ENCODE data around the gene ADAMTS2.

The ADAMTS2 gene

GRCh38 chr5:179177711-179178575 is 167.3 kb downstream of the ADAMTS2 start:
- no peak for DNase-seq (ENCODE audit: low spot score)

DNA sequence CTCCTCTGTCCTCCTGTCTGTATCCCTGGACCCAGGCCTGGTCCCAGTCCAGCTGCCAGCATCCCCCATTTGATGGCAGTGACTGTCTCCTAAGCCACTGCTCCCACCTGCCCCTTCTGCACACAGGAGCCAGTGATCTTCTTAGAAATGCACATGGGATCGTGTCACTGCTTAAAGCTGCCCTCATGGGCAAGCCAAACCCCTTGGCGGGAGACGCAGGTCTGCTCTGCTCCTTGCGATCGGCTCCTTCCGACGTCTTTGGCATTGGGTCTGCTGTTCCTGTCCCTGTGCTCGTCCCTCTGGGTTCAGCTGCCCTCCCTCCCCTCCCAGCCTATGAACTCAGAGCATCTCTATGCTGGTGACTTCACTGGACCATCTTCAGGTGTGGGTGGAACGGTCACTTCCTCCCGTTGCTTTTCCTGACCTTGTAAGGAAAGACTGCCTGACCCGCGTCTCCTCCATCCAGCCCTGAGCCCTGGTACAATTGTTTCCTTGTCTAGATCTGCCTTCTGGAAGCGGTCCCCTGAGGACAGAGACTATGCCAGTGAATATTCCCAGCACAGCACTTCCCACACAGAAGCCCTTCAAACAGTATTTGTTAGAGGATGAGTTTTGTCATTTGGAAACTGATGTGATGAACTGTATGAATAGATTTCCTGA is 168.6 kb downstream of the ADAMTS2 start:
- DNase-seq (ENCODE audit: low spot score), result no peak

DNA sequence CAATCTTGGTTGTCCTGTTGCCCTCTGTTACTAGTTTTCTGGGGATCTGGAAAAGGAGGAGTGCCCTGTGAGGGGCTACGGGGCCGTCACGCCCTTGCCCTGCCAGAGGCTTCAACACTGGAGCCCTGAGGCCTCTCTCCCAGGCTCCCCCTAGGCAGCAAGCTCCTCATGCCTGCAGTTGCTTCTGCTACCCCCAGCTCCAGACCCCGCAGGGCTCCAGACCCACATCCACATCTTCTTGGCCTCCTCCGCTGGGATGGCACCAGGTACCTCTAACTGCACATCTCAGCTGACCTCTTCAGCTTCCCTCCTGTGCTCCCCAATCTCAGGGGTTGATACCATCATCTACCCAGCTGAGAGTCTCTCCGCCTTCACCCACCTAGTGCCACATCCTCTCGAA is 169.1 kb downstream of the ADAMTS2 start:
- DNase-seq (ENCODE audit: low spot score), result no peak

DNA sequence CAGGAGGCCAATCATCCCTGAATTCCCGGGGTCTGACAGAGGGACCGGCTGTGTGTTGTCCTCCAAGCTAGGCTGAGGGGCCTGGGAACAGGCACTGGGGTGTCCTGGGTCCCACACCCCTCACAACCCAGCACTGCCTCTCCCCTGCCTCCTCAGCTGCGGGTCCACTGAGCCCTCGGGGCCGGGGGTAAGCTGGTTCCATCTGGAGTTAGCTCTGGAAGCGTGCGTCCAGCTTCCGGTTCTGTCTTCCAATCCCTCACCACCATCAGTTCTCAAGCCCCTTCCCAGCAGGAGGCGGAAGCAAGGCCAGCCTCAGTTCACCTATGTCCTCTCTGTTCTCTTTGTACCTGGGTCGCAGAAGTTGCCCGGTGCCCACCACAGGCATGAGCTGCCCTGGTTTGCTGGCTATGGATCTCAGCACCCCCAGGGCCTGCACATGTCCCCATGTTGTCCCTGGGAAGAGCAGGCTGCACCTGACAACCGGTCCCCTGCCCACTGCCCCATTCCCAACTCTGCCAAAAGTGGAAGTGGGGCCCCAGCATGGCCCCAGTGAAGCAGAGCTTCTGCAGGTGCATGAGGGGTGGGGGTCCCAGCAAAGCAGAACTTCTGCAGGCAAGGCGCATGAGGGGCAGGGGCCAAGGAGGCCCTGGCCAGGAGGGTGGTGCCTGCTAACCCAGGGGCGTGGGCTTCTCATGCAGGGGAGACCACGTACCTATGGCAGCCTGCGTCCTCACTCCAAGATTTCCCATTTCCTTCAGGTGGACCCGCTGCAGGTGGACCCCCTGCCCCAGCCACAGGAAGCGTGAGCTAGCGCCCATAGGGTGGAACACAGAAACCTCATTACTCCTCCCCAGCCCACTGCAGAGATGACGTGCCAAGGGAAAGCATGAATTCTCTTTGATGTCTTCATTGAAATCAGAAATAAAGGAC is 173.2 kb downstream of the ADAMTS2 start:
- DNase-seq (ENCODE audit: low spot score), result no peak

DNA sequence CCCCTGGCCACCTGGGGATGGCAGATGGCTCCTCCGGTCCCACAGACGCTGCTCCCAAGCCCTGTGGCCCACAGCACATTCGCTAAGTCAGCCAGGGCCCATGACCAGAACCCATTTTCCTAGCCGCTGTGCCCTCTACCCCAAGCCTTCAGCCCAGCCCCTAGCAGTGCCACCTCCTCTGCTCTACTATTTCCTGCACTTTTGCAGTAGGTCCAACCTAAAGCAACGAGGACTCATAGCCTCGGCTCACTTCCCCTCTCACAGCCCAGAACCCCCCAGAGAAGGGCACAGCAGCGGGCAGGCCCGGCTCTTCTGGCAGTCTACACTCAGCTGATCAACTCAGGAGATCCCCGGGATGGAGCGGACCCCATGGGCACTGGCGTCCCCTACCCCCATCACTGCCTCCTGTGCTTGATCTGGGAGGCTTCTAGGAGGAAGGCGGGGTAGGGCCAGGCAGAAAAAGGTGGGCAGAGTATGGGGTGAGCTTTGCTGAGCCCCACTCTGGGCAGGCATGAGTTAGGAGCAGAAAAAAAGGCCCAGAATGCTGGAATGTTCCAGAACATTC is 173.9 kb downstream of the ADAMTS2 start:
- DNase-seq (ENCODE audit: low spot score), result no peak

DNA sequence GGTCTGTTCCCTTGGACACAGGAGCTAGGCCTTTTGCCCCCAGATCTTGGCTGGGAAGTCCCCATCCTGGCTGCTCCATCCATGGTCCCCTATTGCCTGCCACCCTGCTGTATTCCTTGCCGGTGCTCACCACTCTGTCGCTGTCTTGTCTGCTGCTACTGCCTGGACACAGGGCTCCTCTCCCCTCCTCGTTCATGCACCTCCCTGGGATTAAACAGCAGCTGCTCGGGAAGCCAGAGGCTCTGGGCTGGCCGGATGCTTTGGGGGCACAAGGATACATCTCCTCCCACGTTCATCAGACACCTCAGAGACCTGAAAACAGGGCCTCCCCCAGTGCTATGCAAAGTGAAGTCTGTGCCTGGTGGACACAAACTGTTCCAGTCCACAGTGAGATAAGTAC is 174.7 kb downstream of the ADAMTS2 start:
- no peak for DNase-seq (ENCODE audit: low spot score)

GRCh38 chr5:179169836-179170235 is 175.4 kb downstream of the ADAMTS2 start:
- no peak for DNase-seq (ENCODE audit: low spot score)

DNA sequence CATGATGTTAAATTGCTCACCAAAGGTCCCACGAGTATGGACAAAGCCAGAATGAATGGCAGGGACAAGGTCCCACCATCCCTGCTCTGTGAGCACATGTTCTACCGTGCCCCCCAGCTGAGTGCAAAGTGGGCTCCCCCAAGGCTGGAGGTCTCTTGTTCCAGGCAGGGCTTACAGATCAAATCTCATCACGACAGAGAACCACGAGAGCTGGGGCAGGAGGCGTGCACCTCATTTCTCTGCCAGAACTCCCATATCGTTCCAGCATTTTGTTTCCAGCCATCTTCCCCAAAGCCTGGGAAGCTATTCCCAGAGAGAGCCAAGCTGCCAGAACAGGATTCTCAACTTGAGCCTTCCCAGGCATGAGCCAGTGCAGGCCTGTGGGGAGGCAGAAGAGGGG is 176.6 kb downstream of the ADAMTS2 start:
- DNase-seq (ENCODE audit: low spot score), result no peak

GRCh38 chr5:179167871-179168451 is 177.3 kb downstream of the ADAMTS2 start:
- no peak for DNase-seq (ENCODE audit: low spot score)

- peak; percentile 59 for DNase-seq (ENCODE audit: low spot score)
These were observed 178.1 kb downstream of the ADAMTS2 start for GRCh38 chr5:179166886-179167841.

GRCh38 chr5:179166171-179166885 is 178.9 kb downstream of the ADAMTS2 start:
- no peak for DNase-seq (ENCODE audit: low spot score)

- DNase-seq (ENCODE audit: low spot score), result no peak
These were observed 179.7 kb downstream of the ADAMTS2 start for GRCh38 chr5:179165421-179166170.

GRCh38 chr5:179164331-179165311 is 180.6 kb downstream of the ADAMTS2 start:
- DNase-seq (ENCODE audit: low spot score), result no peak

GRCh38 chr5:179163236-179164155 is 181.8 kb downstream of the ADAMTS2 start:
- DNase-seq (ENCODE audit: low spot score), result no peak

DNA sequence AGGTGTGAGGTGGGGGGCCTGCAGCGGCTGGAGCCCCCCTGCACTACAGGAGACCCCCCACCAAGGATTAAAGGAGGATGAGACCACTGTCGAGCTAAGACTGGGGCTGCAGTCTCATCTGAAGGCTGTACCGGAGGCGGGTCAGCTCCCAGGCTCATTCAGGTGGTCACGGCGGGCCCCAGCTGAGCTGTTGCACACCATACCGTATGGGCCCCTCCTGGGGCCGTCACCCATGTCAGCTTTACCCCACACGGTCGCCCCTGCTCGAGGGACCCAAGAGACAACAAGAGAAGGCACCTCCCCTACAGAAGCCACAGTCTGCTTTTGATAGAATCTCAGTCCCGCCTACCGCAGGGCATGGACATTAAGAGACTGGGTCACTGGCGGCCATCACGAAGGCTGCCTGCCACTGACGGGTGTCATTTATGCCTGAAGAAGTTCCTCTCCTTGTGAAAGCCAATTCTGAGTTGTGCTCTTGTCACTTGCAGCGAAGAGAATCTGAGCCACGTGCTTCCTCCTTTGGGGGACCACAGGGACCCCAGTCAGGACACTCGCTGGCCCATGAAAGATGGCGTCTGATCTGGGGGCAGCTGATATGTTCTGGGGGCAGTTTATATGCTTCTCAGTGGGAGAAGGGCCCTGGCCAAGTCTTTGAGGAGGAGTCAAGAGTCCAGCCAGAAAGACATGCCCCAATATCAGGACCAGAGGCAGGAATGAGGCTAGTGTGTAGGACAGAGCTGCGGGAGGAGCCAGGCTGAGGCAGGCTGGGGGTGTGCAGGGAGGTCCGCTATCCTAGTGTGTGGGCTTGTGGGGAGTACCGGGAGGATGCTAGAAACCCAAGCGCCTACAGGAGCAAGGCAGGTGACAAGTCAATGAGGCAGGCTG is 182.7 kb downstream of the ADAMTS2 start:
- DNase-seq (ENCODE audit: low spot score), result no peak

DNA sequence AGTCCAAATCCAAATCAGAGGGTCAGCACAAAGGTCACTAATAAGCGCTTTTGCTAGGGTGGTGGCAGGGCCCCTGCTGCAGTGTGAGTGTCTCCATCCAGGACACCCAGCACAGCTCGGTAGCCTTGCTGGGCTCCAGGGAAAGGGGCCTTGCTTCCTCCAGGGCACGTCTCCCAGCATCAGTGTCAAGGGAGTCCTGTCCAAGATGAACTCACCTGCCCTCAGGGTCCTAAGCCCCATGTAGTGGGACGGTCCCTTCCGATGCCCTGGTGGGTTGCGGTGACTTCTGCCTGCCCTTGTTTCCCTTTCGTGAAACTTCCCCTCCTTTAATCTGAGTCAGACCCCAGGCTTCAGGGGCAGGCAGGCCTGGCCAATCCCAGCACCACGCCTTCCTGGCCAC is 183.4 kb downstream of the ADAMTS2 start:
- no peak for DNase-seq (ENCODE audit: low spot score)
